K562 (cell line): ENCODE results near the gene EML2. TPM values are rescaled to one million over a fixed set of nuclear protein-coding genes. Genes with fewer than 3 reads are reported as not detected.

Experiments
- ARID4B ChIP-seq: sonication (generic); formaldehyde crosslinking; IDR thresholded peaks from 2 replicates; pipeline ENCODE4 v1.8.0; 2022; ENCODE audit warnings: mild to moderate bottlenecking, missing genetic modification reagents
- CBX1 ChIP-seq: sonication (generic); IDR thresholded peaks from 2 replicates; pipeline ENCODE4 v1.6.1; 2016; ENCODE audit warnings: antibody characterized with exemption, low read depth, mild to moderate bottlenecking
- E2F3 ChIP-seq: fragments of 250-450 bp; sonication (Bioruptor Pico); IDR thresholded peaks from 2 replicates; pipeline ENCODE4 v1.4.0; 2020; ENCODE audit warnings: mild to moderate bottlenecking
- ERF ChIP-seq: fragments of 450-650 bp; formaldehyde crosslinking; IDR thresholded peaks from 2 replicates; pipeline ENCODE4 v1.4.0; 2020; ENCODE audit warnings: mild to moderate bottlenecking, mixed read lengths
- FOXA3 ChIP-seq, 2 experiments: fragments of 450-650 bp in 1 of 2; sonication (generic) in 1 of 2; formaldehyde crosslinking; IDR thresholded peaks in 1 of 2; conservative IDR thresholded peaks in 1 of 2; 2 replicates each; pipeline versions ENCODE4 v1.4.0 to v1.8.0; 2020 to 2022; ENCODE audit warnings: mild to moderate bottlenecking in 2 of 2, missing genetic modification reagents in 1 of 2
- GTF3C2 ChIP-seq: IDR thresholded peaks from 3 replicates; pipeline ENCODE4 v1.6.1; 2011; ENCODE audit warnings: borderline replicate concordance, mild to moderate bottlenecking, moderate library complexity; ENCODE audit not compliant: insufficient read length; ENCODE audit errors: extremely low read depth
- MLX ChIP-seq, 2 experiments: fragments of 450-650 bp in 1 of 2; sonication (generic) in 1 of 2; formaldehyde crosslinking; conservative IDR thresholded peaks; 2 replicates each; pipeline versions ENCODE4 v1.4.0 to v1.8.1; 2020 to 2022; ENCODE audit warnings: mild to moderate bottlenecking in 1 of 2, missing genetic modification reagents in 1 of 2
- NBN ChIP-seq: fragments of 450-650 bp; IDR thresholded peaks from 2 replicates; pipeline ENCODE4 v1.6.1; 2016; ENCODE audit warnings: low read depth, mild to moderate bottlenecking
- PHB ChIP-seq: fragments of 250-450 bp; sonication (Bioruptor Pico); IDR thresholded peaks from 2 replicates; pipeline ENCODE4 v1.5.0; 2021
- POLR2G ChIP-seq: fragments of 200-400 bp; formaldehyde crosslinking; IDR thresholded peaks from 2 replicates; pipeline ENCODE4 v1.6.1; 2017; ENCODE audit warnings: low read depth, mild to moderate bottlenecking, antibody characterized with exemption, low read length, moderate library complexity
- SMARCA5 ChIP-seq: fragments of 450-650 bp; IDR thresholded peaks from 2 replicates; pipeline ENCODE4 v1.6.1; 2016
- TAL1 ChIP-seq: fragments of 450-650 bp; IDR thresholded peaks from 2 replicates; pipeline ENCODE4 v1.6.1; 2016; ENCODE audit warnings: mild to moderate bottlenecking
- YY1 ChIP-seq, 3 experiments: IDR thresholded peaks; 2 replicates each; pipeline ENCODE4 v1.6.1; 2011; ENCODE audit warnings: low read length in 2 of 3, mild to moderate bottlenecking in 2 of 3, moderate library complexity in 2 of 3, borderline replicate concordance in 1 of 3, control low read depth in 1 of 3, low read depth in 1 of 3; ENCODE audit not compliant: insufficient read depth in 3 of 3, insufficient replicate concordance in 2 of 3, control insufficient read depth in 1 of 3, insufficient read length in 1 of 3; ENCODE audit errors: extremely low read depth in 1 of 3
- polyA plus RNA-seq, 8 experiments: library from polyadenylated mRNA; depleted of rRNA in 4 of 8; stranded (reverse) in 5 of 8; unstranded in 3 of 8; fragments of >200 nt; fragmentation: Nextera tagmentation in 2 of 8; fragmentation: Illumina TruSeq in 1 of 8; extraction: Ambion mirVana in 2 of 8; extraction: Trizol in 1 of 8; gene quantifications; 2 replicates each; pipeline versions ENCODE4 v1.2.1 to v1.2.3, GENCODE V29; 2011 to 2014; ENCODE audit warnings: inconsistent platforms in 1 of 8, missing spikeins in 1 of 8
- total RNA-seq, 7 experiments: library from RNA; depleted of rRNA in 6 of 7; stranded (reverse); fragments of >200 nt in 6 of 7; fragmentation: Illumina TruSeq in 2 of 7; extraction: Trizol in 2 of 7; gene quantifications; 2 replicates each; pipeline versions ENCODE4 v1.2.1 to v1.2.3, GENCODE V29; 2011 to 2021; ENCODE audit warnings: low replicate concordance in 1 of 7
- TF ChIP-seq, protein P1 (sequence below), 2 experiments: fragments of 250-450 bp in 1 of 2; fragments of 450-650 bp in 1 of 2; sonication (Bioruptor Pico) in 1 of 2; IDR thresholded peaks; 2 replicates each; pipeline versions ENCODE4 v1.6.1 to v1.8.0; 2016 to 2021; ENCODE audit warnings: mild to moderate bottlenecking in 2 of 2, moderate library complexity in 2 of 2, missing compliant biosample characterization in 1 of 2, missing genetic modification characterization in 1 of 2
- TF ChIP-seq, protein P2 (sequence below): sonication (generic); formaldehyde crosslinking; IDR thresholded peaks from 2 replicates; pipeline ENCODE4 v1.8.0; 2022; ENCODE audit warnings: missing genetic modification reagents, mild to moderate bottlenecking, moderate library complexity, borderline replicate concordance

Gene EML2
- total and polyA plus RNA-seq, 9 of the 15 experiments (the other 6 are each of a cell fraction or from before 2014, with no cell fraction given), result 2.6 to 69.6 (median 24.8) TPM

DNA sequence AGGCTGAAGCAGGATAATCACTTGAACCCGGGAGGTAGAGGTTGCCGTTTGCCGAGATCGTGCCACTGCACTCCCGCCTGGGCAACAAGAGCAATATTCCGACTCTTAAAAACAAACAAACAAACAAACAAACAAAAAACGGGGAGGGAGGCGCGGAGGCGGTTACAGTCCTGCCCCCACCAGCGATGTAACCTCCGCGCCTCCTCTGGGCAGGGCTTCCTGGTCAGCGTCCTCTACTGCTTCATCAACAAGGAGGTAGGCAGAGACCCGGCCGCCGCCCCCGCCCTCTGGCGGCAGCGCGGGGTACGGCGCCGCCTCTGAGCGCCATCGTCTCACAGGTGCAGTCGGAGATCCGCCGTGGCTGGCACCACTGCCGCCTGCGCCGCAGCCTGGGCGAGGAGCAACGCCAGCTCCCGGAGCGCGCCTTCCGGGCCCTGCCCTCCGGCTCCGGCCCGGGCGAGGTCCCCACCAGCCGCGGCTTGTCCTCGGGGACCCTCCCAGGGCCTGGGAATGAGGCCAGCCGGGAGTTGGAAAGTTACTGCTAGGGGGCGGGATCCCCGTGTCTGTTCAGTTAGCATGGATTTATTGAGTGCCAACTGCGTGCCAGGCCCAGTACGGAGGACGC lies 42.3 kb upstream of the EML2 start (continued):
- TF ChIP-seq YY1 (IDR thresholded peaks at IDR 0.05; ENCODE audit: borderline replicate concordance in 1 of 3, control insufficient read depth in 1 of 3, extremely low read depth in 1 of 3, insufficient read depth in 3 of 3, insufficient read length in 1 of 3, insufficient replicate concordance in 2 of 3, low read depth in 1 of 3, low read length in 2 of 3), result peak in 2 of 3 experiments; percentile 62 to 72
- 0 out of 2 replicates have a peak, but pooled peaks have one; percentile 21 for TF ChIP-seq E2F3
- TF ChIP-seq, protein P1, sequence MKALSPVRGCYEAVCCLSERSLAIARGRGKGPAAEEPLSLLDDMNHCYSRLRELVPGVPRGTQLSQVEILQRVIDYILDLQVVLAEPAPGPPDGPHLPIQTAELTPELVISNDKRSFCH (CRISPR knock-in tag; IDR thresholded peaks at IDR 0.05), result no peak
- TF ChIP-seq, protein P1 (tag; IDR thresholded peaks at IDR 0.05), result peak; percentile 59; the same call in 1 of the 2 replicates
- 0 out of 2 replicates have a peak, but pooled peaks have one; percentile 5 for TF ChIP-seq SMARCA5
- TF ChIP-seq, protein P2, sequence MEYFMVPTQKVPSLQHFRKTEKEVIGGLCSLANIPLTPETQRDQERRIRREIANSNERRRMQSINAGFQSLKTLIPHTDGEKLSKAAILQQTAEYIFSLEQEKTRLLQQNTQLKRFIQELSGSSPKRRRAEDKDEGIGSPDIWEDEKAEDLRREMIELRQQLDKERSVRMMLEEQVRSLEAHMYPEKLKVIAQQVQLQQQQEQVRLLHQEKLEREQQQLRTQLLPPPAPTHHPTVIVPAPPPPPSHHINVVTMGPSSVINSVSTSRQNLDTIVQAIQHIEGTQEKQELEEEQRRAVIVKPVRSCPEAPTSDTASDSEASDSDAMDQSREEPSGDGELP (CRISPR knock-in tag), result peak; percentile 70; the same call in 1 of the 2 replicates
- 0 out of 2 replicates have a peak, but pooled peaks have one; percentile 39 for TF ChIP-seq NBN
- TF ChIP-seq MLX (CRISPR knock-in tag; conservative IDR thresholded peaks at IDR 0.05), result no peak
- TF ChIP-seq CBX1, result peak; percentile 66; the same call in 1 of the 2 replicates
- 0 out of 2 replicates have a peak, but pooled peaks have one; percentile 32 for TF ChIP-seq ERF
- TF ChIP-seq FOXA3 (CRISPR knock-in tag; conservative IDR thresholded peaks at IDR 0.05 in 1 of 2, IDR thresholded peaks at IDR 0.05 in 1 of 2), result 0 out of 4 replicates have a peak, but pooled peaks of 1 of the 2 experiments have one; percentile 35
- TF ChIP-seq GTF3C2, result no peak
- TF ChIP-seq TAL1, result peak; percentile 11; the same call in 1 of the 2 replicates
- TF ChIP-seq POLR2G, result peak; percentile 78
- peak; percentile 40; the same call in 1 of the 2 replicates for TF ChIP-seq ARID4B (CRISPR knock-in tag)
- TF ChIP-seq PHB, result 0 out of 2 replicates have a peak, but pooled peaks have one; percentile 14
